HuH-7 (cell line): ENCODE data around the gene GCC2.
"Not testable (repeated sequence)": the region's sequence is repeated elsewhere in the genome, so short reads cannot be mapped to it uniquely, and the experiment has no call there.

ENCODE experiments used
- DNase-seq: peaks from one replicate; pipeline ENCODE4 v3.0.0; 2011; ENCODE audit warnings: low spot score

GCC2 gene

GRCh38 chr2:108448678-108449409, at the start of gene GCC2:
Gene GCC2 (plus strand): TSS chr2:108449206. CDS start chr2:108449275, 69 bp downstream.
- DNase-seq = peak; percentile 80

GRCh38 chr2:108399479-108399878, 49.5 kb upstream of the GCC2 start:
- no peak for DNase-seq

GRCh38 chr2:108401800-108402199, 47.2 kb upstream of the GCC2 start:
- no peak for DNase-seq

- DNase-seq = no peak
Observed at GRCh38 chr2:108403494-108403893, 45.5 kb upstream of the GCC2 start.

GRCh38 chr2:108404784-108405397, 44.1 kb upstream of the GCC2 start:
- no peak for DNase-seq

- no peak for DNase-seq
Observed at GRCh38 chr2:108407864-108408729, 40.9 kb upstream of the GCC2 start.

DNA sequence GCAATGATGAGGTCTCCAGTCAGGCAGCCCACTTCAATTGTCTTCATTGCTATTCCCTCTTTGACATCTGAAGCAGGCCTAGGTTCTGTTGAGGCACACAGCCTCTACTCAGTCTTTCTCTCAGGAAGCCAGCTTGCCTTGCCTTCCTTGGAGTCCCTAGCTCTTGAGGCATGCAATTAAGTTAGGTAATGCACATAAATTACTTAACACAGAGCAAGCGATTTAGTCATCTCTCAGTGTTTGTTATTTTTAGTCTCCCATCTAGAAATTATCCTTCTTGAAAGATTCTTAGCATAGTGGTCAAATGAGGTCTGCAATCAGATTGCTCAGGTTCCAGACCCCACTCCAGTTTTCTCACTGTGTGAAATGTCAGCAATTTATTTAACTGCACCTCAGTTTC, 39.2 kb upstream of the GCC2 start:
- DNase-seq = no peak

- no peak for DNase-seq
Observed at GRCh38 chr2:108412995-108413710, 35.9 kb upstream of the GCC2 start.

DNA sequence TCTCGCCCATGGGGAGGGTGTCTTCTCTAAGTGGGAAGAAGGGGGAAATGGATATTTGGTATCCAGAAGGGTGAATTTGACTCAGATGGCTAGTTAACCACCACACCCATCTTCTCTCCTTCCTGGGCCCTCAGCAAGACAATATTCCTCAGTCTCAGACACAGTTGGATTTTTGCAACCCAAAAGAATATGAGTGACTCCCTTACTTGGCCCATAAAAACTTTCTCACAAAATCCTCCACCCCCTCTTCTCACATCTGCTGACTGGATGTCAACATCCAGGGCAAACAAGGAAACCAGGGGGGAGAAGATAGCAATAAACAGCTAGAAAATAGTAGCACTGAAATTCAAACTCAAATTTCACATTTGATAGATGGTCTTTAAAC, 35.3 kb upstream of the GCC2 start:
- no peak for DNase-seq

DNA sequence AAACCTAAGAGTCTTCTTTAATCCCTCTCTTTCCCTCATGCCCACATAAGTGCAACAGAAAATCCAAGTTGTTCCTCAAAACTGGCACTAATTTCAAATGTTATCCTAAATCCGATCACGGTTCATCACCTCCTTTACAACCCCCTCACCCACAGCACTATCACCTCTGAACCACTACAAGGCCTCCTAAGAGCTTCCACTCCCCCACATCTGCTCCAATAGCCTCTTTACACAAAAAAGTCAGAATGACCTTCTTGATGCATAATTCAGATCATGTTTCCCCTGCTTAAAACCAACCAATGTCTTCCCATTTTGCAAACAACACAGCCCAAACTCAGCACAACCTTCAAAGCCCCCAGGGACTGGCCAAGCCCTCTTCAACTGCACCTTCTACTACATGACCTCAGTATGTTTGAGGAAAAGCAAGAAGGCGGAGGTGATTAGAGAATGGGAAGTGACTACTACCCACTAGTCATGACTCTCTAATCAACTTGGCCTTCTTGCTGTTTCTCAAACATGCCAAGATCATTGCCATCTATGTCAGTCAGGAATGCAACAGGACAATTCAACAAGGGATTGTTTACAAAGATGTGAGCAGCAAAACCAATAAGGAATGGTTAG, 34.6 kb upstream of the GCC2 start:
- DNase-seq = no peak

DNA sequence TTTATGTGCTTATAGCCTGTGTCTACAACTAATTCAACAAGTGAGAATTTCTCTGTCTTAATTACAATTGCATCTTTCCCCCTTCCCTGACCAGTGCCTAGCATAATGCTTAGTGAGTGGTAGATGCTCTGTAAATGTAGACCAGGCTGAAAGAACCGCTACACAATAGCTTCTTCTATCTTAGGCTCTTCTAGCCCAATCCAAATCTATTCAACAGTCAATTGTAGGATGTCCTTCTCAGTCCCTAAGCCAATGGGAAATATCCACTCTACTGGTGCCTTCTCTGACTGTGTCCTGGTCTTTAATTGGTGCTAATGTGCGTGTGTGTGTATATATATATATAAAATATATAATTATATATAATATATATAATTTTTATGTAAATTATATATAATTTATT, 34.1 kb upstream of the GCC2 start:
- no peak for DNase-seq

DNA sequence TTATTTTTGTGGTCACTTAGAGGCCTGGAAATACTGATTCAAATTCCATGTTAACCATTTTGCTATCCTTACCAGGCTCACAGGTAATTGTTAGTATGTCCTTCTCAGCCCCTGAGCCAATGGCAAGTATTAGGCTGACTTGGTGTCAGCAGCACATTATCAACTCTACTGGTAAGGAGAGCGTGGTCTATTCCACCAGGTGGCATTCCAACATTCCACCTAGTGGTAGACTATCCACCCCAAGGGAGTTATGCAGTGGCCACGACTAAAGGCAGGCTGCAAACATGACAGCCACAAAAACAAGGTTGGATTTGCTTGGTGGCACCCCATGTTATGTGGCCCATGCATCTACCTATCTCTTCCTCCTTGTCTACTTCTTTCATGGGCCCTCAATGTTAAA, 31.8 kb upstream of the GCC2 start:
- peak; percentile 57 for DNase-seq

DNA sequence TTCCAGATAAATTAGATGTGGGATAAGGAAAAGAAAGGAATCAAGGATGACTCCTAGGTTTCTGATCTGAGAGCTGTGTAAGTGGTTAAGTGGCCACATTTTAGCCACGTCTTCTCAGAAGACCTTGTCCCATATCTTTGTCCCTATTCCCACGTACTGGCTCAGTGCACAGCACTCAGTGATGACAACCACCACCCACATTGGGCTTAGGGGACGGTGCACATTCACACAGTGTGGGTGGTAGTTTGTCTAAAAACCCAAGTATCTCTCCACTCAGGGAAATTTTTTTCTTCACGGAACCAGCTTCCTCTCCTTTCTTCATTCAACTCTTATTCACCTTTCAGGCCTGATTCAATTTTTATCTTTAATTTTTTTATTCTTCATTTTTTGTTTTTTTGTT, 30.6 kb upstream of the GCC2 start:
- no peak for DNase-seq

DNA sequence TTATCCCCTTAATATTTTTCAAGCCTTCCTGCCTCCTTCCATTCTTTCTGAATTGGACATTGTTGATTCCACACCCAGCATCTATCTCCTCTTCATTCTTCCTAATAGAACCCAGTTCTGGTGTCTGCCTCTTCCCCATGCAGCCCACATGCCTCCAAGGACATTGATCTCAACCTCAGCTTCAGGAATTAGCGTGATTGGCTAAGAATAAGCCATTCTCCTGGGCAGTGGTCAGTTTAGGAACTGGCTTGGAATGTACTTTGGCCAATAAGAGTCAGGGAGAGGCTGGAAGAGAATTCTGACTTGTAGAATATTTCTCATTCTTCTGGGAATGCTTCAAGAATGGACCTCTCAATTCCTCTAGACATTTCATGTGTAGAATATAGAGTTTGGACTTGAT, 25.9 kb upstream of the GCC2 start:
- DNase-seq = no peak

GRCh38 chr2:108423502-108424251, 25.3 kb upstream of the GCC2 start:
- DNase-seq = peak; percentile 48

DNA sequence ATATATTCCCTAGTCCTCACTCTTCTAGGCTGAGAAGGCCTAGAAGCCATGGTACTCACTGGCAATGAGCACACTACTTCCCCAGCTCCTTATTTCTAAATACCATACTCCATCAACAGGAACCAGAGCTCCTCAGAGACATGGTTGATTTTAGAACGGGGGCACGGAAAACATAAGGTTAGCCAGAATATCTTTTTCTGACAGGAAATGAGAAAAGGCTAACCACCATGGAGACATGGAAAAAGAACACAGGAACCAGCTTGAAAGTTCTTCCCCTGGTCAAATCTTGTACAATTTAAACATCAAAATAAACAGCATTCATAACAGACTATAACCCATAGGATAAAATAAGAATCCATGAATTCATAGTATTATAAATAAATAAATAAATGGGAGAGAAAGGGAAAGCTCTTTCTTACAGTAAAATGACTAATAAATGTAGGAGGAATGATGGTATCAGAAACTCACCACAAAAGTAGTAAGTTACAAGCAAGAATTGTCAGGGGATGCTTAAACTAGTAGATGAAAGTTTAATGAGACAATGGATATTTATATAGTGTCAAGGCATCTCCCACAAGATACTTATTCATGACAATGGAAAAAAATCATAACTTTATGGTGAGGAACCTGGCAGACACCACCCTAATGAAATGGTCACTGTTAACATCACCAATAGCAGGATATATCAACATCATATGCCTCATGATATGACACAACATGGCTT, 20.6 kb upstream of the GCC2 start:
- no peak for DNase-seq

DNA sequence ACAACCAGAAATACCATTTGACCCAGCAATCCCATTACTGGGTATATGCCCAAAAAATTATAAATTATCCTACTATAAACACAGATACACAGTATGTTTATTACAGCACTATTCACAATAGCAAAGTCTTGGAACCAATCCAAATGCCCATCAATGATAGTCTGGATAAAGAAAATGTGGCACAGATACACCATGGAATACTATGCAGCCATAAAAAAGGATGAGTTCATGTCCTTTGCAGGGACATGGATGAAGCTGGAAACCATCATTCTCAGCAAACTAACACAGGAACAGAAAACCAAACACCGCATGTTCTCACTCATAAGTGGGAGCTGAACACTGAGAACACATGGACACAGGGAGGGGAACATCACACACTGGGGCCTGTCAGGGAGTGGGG, 13.4 kb upstream of the GCC2 start:
- DNase-seq = not testable (repeated sequence)

- DNase-seq = no peak
Observed at GRCh38 chr2:108436976-108437375, 12.0 kb upstream of the GCC2 start.

DNA sequence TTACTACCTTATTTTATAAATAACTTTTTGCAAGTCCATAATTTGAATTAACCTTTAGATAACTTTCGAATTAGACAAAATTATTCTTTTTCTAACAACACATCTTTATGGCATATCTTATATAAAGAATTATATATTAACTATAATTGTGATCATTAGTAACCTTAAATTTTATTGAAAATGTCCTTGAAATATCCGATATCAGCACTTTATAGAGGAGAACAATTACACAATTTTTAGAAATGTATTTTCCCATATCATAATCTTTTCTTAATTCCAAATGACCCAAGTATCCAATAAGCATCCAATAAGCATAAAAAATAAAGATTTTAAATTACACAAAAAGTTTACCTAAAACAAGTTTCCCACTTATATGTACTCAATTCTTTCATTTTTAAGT, 7.3 kb upstream of the GCC2 start:
- no peak for DNase-seq
